ENCODE measurements around the gene USP17L22.
"Not testable (repeated sequence)": the region's sequence is repeated elsewhere in the genome, so short reads cannot be mapped to it uniquely, and the experiment has no call there.

Gene USP17L22, protein sequence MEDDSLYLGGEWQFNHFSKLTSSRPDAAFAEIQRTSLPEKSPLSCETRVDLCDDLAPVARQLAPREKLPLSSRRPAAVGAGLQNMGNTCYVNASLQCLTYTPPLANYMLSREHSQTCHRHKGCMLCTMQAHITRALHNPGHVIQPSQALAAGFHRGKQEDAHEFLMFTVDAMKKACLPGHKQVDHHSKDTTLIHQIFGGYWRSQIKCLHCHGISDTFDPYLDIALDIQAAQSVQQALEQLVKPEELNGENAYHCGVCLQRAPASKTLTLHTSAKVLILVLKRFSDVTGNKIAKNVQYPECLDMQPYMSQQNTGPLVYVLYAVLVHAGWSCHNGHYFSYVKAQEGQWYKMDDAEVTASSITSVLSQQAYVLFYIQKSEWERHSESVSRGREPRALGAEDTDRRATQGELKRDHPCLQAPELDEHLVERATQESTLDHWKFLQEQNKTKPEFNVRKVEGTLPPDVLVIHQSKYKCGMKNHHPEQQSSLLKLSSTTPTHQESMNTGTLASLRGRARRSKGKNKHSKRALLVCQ

DNA sequence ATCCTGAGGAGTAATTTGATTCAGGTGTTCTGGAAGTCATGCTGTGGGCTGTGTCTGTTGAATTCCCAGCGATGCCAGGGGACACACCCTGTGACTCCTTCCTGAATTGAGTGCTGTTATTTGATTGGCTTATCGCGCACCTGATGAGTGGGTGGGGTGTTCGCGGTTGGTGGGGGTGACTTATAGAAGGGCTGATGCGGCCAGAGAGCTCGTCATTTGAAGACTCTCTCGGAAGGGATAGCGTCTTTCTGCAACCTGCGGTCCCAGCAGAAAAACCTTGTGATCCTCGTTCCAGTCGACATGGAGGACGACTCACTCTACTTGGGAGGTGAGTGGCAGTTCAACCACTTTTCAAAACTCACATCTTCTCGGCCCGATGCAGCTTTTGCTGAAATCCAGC, at the start of gene USP17L22:
Gene USP17L22 (plus strand): TSS at position 301 of the 400 bp plus-strand sequence. CDS start 0 bp downstream, at position 301.
- DNase-seq: not testable (repeated sequence)

DNA sequence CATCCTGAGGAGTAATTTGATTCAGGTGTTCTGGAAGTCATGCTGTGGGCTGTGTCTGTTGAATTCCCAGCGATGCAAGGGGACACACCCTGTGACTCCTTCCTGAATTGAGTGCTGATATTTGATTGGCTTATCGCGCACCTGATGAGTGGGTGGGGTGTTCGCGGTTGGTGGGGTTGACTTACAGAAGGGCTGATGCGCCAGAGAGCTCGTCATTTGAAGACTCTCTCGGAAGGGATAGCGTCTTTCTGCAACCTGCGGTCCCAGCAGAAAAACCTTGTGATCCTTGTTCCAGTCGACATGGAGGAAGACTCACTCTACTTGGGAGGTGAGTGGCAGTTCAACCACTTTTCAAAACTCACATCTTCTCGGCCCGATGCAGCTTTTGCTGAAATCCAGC, 47.6 kb upstream of the USP17L22 start, which contains the start of gene USP17L12:
Gene USP17L12 (plus strand): TSS at position 301 of the 400 bp plus-strand sequence. CDS start 0 bp downstream, at position 301.
- not testable (repeated sequence) for DNase-seq

GRCh38 chr4:9224596-9224995, 42.8 kb upstream of the USP17L22 start, which contains the start of gene USP17L13:
USP17L13 (plus strand) TSS chr4:9224896; CDS start chr4:9224896, 0 bp downstream.
- not testable (repeated sequence) for DNase-seq

GRCh38 chr4:9230249-9230648, 37.2 kb upstream of the USP17L22 start:
- DNase-seq: not testable (repeated sequence)

DNA sequence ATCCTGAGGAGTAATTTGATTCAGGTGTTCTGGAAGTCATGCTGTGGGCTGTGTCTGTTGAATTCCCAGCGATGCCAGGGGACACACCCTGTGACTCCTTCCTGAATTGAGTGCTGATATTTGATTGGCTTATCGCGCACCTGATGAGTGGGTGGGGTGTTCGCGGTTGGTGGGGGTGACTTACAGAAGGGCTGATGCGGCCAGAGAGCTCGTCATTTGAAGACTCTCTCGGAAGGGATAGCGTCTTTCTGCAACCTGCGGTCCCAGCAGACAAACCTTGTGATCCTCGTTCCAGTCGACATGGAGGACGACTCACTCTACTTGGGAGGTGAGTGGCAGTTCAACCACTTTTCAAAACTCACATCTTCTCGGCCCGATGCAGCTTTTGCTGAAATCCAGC, 33.3 kb upstream of the USP17L22 start, which contains the start of gene USP17L15:
Gene USP17L15 (plus strand): TSS at position 301 of the 400 bp plus-strand sequence. CDS start 0 bp downstream, at position 301.
- DNase-seq: not testable (repeated sequence)

GRCh38 chr4:9238461-9238860, 29.0 kb upstream of the USP17L22 start:
- DNase-seq: not testable (repeated sequence)

- DNase-seq: not testable (repeated sequence)
Observed at GRCh38 chr4:9243579-9243978, 23.8 kb upstream of the USP17L22 start, which contains the start of gene USP17L17. USP17L17 (plus strand) TSS chr4:9243879; CDS start chr4:9243879, 0 bp downstream.

- not testable (repeated sequence) for DNase-seq
Observed at GRCh38 chr4:9247953-9248680, 19.3 kb upstream of the USP17L22 start, which contains the start of gene USP17L18. USP17L18 (plus strand) TSS chr4:9248630; CDS start chr4:9248630, 0 bp downstream.

GRCh38 chr4:9253078-9253477, 14.3 kb upstream of the USP17L22 start, which contains the start of gene USP17L19:
USP17L19 (plus strand) TSS chr4:9253378; CDS start chr4:9253378, 0 bp downstream.
- not testable (repeated sequence) for DNase-seq

- DNase-seq: not testable (repeated sequence)
Observed at GRCh38 chr4:9257824-9258223, 9.6 kb upstream of the USP17L22 start, which contains the start of gene USP17L20. USP17L20 (plus strand) TSS chr4:9258124; CDS start chr4:9258124, 0 bp downstream.

GRCh38 chr4:9262572-9262971, 4.8 kb upstream of the USP17L22 start, which contains the start of gene USP17L21:
USP17L21 (plus strand) TSS chr4:9262872; CDS start chr4:9262872, 0 bp downstream.
- not testable (repeated sequence) for DNase-seq

DNA sequence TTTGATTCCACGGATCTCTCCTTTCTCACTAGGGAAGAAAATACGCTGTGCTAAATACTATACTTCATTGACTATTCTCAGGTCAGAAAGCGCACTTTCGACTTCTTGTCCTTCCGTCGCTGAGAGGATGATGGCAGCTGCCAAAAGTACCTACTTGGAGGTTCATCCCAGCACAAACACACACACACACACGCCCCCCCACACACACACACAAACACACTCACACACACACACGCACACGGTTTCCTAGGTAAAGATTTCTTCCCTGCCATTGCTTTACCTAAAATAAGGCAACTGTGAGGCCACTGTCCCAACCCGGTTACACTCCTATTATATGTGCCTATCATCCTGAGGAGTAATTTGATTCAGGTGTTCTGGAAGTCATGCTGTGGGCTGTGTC, 4.3 kb downstream of the USP17L22 start:
- not testable (repeated sequence) for DNase-seq
